NT2/D1 (cell line): ENCODE results near the gene LRG1.
A peak's percentile ranks its signal among the peaks of the same experiment; 100 is the strongest.

Experiments
- DNase-seq: peaks from one replicate; pipeline ENCODE4 v3.0.0-alpha.2; 2011; ENCODE audit warnings: low read depth, low spot score
- H3K27me3 ChIP-seq: 2 replicates; pipeline ENCODE4 v1.6.0; 2011; ENCODE audit warnings: mild to moderate bottlenecking; ENCODE audit not compliant: insufficient read length, insufficient read depth
- H3K36me3 ChIP-seq: 2 replicates; pipeline ENCODE4 v1.6.1; 2011; ENCODE audit warnings: mild to moderate bottlenecking, low read length, mixed read lengths; ENCODE audit not compliant: insufficient read depth, insufficient read length
- H3K4me1 ChIP-seq: 2 replicates; pipeline ENCODE4 v1.5.1; 2011; ENCODE audit not compliant: insufficient read depth, insufficient read length
- H3K4me3 ChIP-seq: 2 replicates; pipeline ENCODE4 v1.5.1; 2011; ENCODE audit warnings: low read depth; ENCODE audit not compliant: insufficient read length
- H3K9ac ChIP-seq: 2 replicates; pipeline ENCODE4 v1.6.0; 2011; ENCODE audit warnings: low read depth; ENCODE audit not compliant: insufficient read length
- H3K9me3 ChIP-seq: 2 replicates; pipeline ENCODE4 v1.5.1; 2011; ENCODE audit warnings: mild to moderate bottlenecking, low read length; ENCODE audit not compliant: insufficient read depth
- SUZ12 ChIP-seq: IDR thresholded peaks from 2 replicates; pipeline ENCODE4 v1.6.1; 2011; ENCODE audit not compliant: insufficient read length, insufficient read depth; ENCODE audit errors: extremely low read depth
- YY1 ChIP-seq: IDR thresholded peaks from 2 replicates; pipeline ENCODE4 v1.6.1; 2011; ENCODE audit not compliant: insufficient read length, insufficient read depth
- ZNF274 ChIP-seq: IDR thresholded peaks from 2 replicates; pipeline ENCODE4 v1.6.1; 2011; ENCODE audit warnings: mild to moderate bottlenecking, low read depth, low read length

LRG1 gene

GRCh38 chr19:4513248-4513647 is 26.6 kb downstream of the LRG1 start:
- DNase-seq, result no peak
- TF ChIP-seq ZNF274 (no peak), SUZ12 (no peak), YY1 (no peak)
- Histone ChIP-seq H3K4me1 (peaks cover 4% of the 10 kb centered on the region), H3K27me3 (peaks cover 28% of the 10 kb centered on the region), H3K9ac (no peak overlapping the region), H3K9me3 (no peaks in the 10 kb centered on the region), H3K36me3 (peaks cover 4% of the 10 kb centered on the region), H3K4me3 (no peak overlapping the region)

- Histone ChIP-seq H3K4me1 (peaks cover 2% of the 10 kb centered on the region), H3K4me3 (no peak overlapping the region), H3K27me3 (peaks cover 24% of the 10 kb centered on the region), H3K9ac (no peak overlapping the region), H3K36me3 (peaks cover 13% of the 10 kb centered on the region), H3K9me3 (no peaks in the 10 kb centered on the region)
- TF ChIP-seq SUZ12 (no peak), ZNF274 (no peak), YY1 (no peak)
- no peak for DNase-seq
These were observed 27.8 kb downstream of the LRG1 start for GRCh38 chr19:4512070-4512469.

GRCh38 chr19:4511300-4512054 is 28.4 kb downstream of the LRG1 start:
- Histone ChIP-seq H3K27me3 (peaks cover 24% of the 10 kb centered on the region), H3K36me3 (peaks cover 19% of the 10 kb centered on the region), H3K4me1 (peaks cover 2% of the 10 kb centered on the region), H3K9ac (no peak overlapping the region), H3K9me3 (no peaks in the 10 kb centered on the region), H3K4me3 (no peak overlapping the region)
- DNase-seq, result no peak
- TF ChIP-seq YY1 (no peak), SUZ12 (no peak), ZNF274 (no peak)

GRCh38 chr19:4510435-4511255 is 29.2 kb downstream of the LRG1 start:
- Histone ChIP-seq H3K9ac (no peak overlapping the region), H3K9me3 (no peaks in the 10 kb centered on the region), H3K27me3 (peaks cover 19% of the 10 kb centered on the region), H3K36me3 (peaks cover 28% of the 10 kb centered on the region), H3K4me3 (peak overlapping the region; percentile 4), H3K4me1 (peaks cover 2% of the 10 kb centered on the region)
- TF ChIP-seq ZNF274 (no peak), YY1 (no peak), SUZ12 (no peak)
- no peak for DNase-seq

- Histone ChIP-seq H3K36me3 (peaks cover 47% of the 10 kb centered on the region), H3K9me3 (no peaks in the 10 kb centered on the region), H3K4me3 (no peak overlapping the region), H3K27me3 (peaks cover 19% of the 10 kb centered on the region), H3K9ac (no peak overlapping the region), H3K4me1 (peaks cover 5% of the 10 kb centered on the region)
- DNase-seq, result no peak
- TF ChIP-seq ZNF274 (no peak), YY1 (no peak), SUZ12 (no peak)
These were observed 31.1 kb downstream of the LRG1 start for GRCh38 chr19:4508698-4509097.

GRCh38 chr19:4507804-4508203 is 32.0 kb downstream of the LRG1 start:
- H3K27me3 ChIP-seq, result peaks cover 19% of the 10 kb centered on the region
- no peak overlapping the region for H3K4me3 ChIP-seq
- DNase-seq, result no peak
- no peaks in the 10 kb centered on the region for H3K9me3 ChIP-seq
- peaks cover 56% of the 10 kb centered on the region for H3K36me3 ChIP-seq
- no peak overlapping the region for H3K9ac ChIP-seq
- no peak for TF ChIP-seq YY1
- TF ChIP-seq SUZ12, result no peak
- TF ChIP-seq ZNF274, result no peak
- H3K4me1 ChIP-seq, result peaks cover 10% of the 10 kb centered on the region

- no peak overlapping the region for H3K4me3 ChIP-seq
These were observed 32.7 kb downstream of the LRG1 start for GRCh38 chr19:4507150-4507452.

More at GRCh38 chr19:4507150-4507452, 32.7 kb downstream of the LRG1 start:
- Histone ChIP-seq H3K9me3 (no peaks in the 10 kb centered on the region), H3K9ac (no peak overlapping the region), H3K4me1 (peaks cover 14% of the 10 kb centered on the region), H3K27me3 (peaks cover 12% of the 10 kb centered on the region), H3K36me3 (peaks cover 63% of the 10 kb centered on the region)
- TF ChIP-seq ZNF274 (no peak), SUZ12 (no peak), YY1 (no peak)
- no peak for DNase-seq
